GM21423 (cell line): Measurements from ENCODE around the gene PGGT1B.

ENCODE experiments used
- ATAC-seq: cut with Tn5 transposase; IDR thresholded peaks from one replicate; pipeline ENCODE4 v1.9.1; 2021; ENCODE audit warnings: mild to moderate bottlenecking, moderate library complexity; ENCODE audit not compliant: unreplicated experiment

The PGGT1B gene

GRCh38 chr5:115262321-115263077 lies at the start of gene PGGT1B:
Gene PGGT1B, minus strand, starts transcription at chr5:115262877. Its CDS starts 26 bp downstream, at chr5:115262851.
- ATAC-seq: peak; percentile 91

DNA sequence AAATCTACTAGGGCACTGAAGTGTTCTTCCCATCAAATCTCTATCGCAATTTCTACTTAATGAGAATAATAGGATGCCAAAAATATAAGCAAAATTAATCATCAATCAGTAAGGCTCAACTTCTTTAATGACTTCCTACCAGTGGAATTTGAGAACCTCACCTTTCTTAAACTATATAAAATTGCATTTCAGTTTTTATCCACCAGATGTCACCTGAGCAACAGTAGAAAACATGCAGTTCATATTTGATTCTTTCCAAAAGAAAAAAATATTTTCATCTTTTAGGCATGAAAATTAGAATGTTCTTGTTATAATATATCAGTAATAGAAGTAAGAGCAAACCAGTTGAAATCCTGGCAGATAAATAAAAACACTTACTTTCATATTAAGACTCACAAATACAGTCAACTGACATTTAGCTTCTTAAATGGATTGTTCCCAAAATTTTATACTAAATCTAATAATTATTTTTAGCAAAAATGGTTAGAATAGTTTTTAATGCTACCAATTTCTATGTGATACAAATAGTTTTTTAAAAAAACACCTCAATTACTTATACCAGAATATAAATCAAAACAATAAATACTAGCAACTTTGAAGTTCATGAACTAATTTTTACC lies 47.2 kb upstream of the PGGT1B start:
- ATAC-seq: no peak

DNA sequence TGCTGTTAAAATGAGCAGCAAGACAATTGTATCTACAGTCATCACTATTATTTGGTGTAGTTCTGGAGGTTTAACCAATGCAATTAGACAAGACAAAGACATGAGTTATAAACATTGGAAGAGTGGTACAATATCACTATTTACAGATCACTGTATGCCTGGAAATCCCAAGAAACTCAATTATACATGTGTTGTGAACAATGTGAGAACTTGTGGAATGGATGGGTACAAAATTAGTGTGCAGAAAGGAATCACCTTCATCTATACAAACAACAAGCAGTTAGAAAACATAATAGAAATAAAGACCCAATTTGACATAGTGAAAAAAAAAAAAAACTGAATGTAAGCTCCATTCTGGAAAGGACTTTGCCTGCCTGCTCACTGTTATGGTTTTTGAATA lies 46.1 kb upstream of the PGGT1B start:
- ATAC-seq: no peak

DNA sequence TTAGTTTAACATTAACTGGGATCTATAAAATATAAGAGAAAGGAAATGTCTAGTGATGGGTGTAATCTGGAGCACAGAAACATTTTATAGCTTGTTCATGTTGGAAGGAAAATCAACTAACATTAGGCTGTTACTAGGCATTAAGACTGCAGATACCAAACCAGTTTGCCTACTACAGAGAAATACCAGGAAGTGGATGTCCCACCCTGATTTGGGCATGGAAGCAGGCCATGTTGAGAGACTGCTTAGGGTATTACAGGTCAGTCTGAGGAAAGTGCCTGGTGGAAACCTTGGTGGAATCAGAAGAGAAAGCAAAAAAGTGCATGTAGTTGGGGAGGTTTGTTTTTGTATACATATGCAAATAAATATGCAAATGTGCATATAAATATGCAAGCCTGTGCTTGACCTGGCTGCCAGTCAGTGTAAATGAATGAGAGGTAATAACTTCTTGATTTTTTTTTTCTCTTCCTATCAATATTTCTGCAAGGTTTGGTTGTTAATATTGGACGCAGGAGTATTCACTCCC lies 43.4 kb upstream of the PGGT1B start:
- ATAC-seq: no peak

- no peak for ATAC-seq
Observed at GRCh38 chr5:115304496-115304895, 41.8 kb upstream of the PGGT1B start.

DNA sequence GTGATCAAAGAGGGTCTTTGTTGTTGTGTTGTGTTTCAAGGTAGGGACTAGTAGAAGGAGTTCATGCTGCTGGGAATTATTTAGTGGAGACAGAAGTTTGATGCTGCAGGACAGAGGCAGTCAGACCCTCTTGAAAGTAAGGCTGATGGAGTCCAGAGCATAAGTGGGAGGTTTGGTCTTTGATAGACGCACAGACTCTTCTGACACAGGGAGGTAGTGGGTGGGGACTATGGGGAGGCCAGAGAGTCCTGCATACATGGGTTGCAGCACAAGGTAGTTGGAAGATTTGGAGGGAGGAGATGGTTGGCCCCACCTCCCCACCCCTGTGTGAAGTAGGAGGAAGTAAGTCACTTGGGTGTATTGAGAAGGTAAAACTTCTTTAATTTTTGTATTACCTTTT lies 36.1 kb upstream of the PGGT1B start:
- ATAC-seq: no peak

- ATAC-seq: no peak
Observed at GRCh38 chr5:115297031-115297430, 34.4 kb upstream of the PGGT1B start.

- peak; percentile 82 for ATAC-seq
Observed at GRCh38 chr5:115296124-115297022, 33.7 kb upstream of the PGGT1B start, which contains the start of gene CCDC112. Gene CCDC112, minus strand, starts transcription at chr5:115296654. Its CDS starts 111 bp downstream, at chr5:115296543.

DNA sequence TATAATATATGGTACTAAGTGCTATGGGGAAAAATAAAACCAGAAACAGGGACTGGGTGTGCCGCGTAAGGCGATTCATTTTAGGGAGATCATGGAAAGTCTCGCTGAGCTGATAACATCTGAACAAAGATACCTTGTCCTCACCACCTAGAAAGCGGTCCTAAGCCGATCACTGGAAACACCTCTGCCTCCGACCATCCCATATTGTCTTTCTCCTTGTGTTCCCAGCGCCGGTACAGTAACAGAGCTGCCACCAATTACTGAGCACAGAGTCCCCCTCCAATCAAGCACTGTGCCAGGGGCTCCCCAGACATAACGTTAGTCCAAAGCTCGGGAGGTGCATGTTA lies 33.1 kb upstream of the PGGT1B start:
- ATAC-seq: no peak

GRCh38 chr5:115291397-115291796 lies 28.7 kb upstream of the PGGT1B start:
- ATAC-seq: no peak

- ATAC-seq: no peak
Observed at GRCh38 chr5:115289104-115289503, 26.4 kb upstream of the PGGT1B start.

GRCh38 chr5:115284021-115284420 lies 21.3 kb upstream of the PGGT1B start:
- ATAC-seq: no peak

GRCh38 chr5:115282131-115282530 lies 19.5 kb upstream of the PGGT1B start:
- ATAC-seq: no peak

- ATAC-seq: no peak
Observed at GRCh38 chr5:115274584-115274983, 11.9 kb upstream of the PGGT1B start.

- ATAC-seq: no peak
Observed at GRCh38 chr5:115272297-115272958, 9.8 kb upstream of the PGGT1B start.

DNA sequence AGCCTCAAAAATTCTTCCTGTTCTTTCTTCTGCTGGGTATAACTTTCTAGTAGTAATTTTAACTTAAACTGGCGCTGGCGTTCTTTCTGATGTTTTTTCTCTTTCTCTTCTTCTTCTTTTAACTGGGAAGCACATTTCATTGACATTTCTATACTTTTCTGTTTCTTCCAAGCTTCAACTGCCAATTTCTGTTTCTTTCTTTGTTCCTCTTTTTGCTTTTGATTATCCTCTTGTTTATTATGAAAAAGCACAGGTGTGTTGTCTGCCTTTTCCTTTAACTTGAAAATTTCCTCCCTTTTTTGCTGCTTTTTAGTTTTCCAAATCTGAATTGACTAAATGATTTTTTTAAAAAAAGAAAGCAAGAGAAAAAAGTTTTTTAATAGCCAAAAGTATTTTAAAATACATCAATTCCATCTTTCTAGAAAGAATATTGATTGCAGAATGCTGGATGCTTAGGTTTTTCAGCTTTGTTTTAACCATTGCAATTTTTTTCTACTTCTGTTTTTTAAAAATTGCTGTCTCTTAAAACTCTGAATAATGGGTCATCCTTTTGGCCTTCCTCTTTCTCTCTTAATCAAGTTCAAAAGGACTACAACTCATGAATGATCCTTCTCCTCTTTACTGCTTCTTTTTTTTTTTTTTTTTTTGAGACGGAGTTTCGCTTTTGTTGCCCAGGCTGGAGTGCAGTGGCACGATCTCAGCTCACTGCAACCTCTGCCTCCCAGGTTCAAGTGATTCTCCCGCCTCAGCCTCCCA lies 8.8 kb upstream of the PGGT1B start:
- ATAC-seq: no peak

DNA sequence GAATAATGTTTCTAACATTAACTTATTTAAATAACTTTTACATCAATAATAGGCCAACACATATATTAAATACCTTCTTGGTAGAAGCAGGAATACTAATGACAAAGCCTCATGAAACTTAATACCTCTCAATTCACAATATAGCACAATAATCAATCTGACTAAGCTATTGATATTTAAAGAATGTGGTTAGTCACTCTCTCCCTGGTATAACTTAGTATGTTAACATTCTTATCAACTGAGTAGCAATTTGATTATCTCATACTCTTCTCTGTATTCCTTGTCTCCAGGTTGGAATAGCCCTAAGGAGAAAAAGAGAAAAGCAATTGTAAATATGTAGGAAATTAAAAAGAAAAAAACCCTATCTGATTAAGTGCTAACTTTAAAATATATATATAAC lies 4.9 kb upstream of the PGGT1B start:
- ATAC-seq: no peak

GRCh38 chr5:115265220-115265619 lies 2.5 kb upstream of the PGGT1B start:
- no peak for ATAC-seq

DNA sequence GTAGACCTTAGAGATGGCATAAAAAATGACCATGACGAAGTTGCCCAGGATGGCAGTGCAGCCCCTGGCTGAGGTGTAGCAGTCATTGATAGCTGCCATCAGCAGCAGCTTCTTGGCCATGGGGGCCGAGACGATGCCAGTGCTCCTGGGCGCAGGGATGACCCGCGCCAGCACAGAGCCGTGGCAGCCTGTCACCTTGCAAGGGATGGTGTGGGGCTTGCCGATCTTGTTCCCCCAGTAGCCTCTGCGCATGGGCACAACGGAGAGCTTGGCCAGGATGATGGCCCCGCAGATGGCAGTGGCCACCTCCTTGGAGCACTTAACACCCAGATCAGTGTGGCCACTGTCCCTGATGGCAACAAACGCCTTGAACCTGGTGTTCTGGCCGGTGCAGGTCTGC lies 2.1 kb upstream of the PGGT1B start:
- no peak for ATAC-seq

DNA sequence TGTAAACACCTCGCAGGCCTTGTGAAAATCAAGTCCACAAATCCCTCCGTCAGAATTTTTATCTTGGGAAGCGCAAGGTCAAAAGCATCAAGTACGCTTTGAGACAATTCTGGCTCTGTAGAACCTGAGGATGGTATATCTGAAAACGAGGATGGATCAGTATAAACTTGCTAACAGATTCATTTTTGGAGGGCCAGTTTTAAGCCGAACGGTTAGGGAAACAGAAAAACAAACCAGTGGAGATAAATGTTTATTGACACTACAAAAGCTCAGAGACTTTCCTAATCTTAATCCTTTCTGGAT lies 352 bp upstream of the PGGT1B start:
- ATAC-seq: no peak
